NCI-H1105 treated with DMSO at 0.1 percent for 48 hours (cell line): Measurements from ENCODE around the gene LRRC41.
"Not testable (repeated sequence)": the region's sequence is repeated elsewhere in the genome, so short reads cannot be mapped to it uniquely, and the experiment has no call there.

Experiments
- DNase-seq: peaks from one replicate; lab custom pipeline; 2025; lab: John Stamatoyannopoulos, UW

Gene LRRC41

GRCh38 chr1:46244656-46245371, 58.6 kb downstream of the LRRC41 start:
- peak; percentile 27 for DNase-seq

DNA sequence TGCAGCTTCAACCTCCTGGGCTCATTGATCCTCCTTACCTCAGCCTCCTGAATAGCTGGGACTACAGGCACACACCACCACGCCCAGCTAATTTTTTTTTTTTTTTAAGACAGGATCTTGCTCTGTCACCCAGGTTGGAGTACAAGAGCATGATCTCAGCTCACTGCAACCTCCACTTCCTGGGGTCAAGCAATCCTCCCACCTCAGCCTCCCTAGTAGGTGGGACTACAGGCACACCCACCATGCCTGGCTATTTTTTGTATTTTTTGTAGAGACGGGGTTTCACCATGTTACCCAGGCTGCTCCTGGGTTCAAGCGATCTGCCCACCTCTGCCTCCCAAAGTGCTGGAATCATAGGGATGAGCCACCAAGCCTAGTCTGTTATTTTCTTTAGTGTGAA, 59.6 kb downstream of the LRRC41 start:
- DNase-seq = not testable (repeated sequence)

DNA sequence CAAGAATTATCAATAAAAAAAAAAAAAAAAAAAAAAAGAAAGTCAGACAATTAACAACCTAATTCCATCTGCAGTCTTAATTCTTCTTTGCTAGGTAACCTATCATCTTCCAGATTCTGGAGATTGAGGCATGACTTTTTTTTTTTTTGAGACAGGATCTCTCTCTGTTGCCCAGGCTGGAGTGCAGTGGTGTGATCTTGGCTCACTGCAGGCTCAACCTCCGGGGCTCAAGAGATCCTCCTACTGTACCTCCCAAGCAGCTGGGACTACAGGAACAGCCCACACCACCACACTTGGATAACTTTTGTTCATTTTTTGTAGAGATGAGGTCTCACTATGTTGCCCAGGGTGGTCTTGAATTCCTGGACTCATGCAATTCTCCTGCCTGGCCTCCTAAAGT, 60.5 kb downstream of the LRRC41 start:
- no peak for DNase-seq

- DNase-seq = not testable (repeated sequence)
Observed at GRCh38 chr1:46241733-46242132, 61.7 kb downstream of the LRRC41 start.

GRCh38 chr1:46238865-46239264, 64.6 kb downstream of the LRRC41 start:
- not testable (repeated sequence) for DNase-seq

DNA sequence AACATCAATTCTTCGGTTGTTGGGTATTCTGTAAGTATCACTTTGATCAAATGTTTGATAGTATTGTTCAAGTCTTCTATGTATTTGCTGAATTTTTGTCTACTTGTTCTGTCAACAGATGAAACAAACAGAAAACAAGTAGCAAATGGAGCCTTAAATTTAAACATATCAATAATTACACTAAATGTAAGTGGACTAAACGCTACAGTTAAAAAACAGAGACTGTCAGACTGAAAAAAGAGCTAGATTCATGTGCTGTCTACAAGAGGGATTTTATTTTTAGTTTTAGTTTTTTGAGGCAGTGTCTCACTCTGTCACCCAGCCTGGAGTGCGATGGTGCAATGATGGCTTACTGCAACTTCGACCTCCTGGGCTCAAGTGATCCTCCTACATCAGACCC, 66.5 kb downstream of the LRRC41 start:
- DNase-seq = no peak

GRCh38 chr1:46231231-46231630, 72.2 kb downstream of the LRRC41 start:
- not testable (repeated sequence) for DNase-seq
